NCI-H1417 treated with DMSO at 0.1 percent for 48 hours (cell line): ENCODE measurements around the gene GPATCH2L.

Experiments
- DNase-seq: peaks from one replicate; lab custom pipeline; 2025; lab: John Stamatoyannopoulos, UW

The GPATCH2L gene

GRCh38 chr14:76136476-76137110 lies 15.1 kb upstream of the GPATCH2L start:
- peak; percentile 22 for DNase-seq

DNA sequence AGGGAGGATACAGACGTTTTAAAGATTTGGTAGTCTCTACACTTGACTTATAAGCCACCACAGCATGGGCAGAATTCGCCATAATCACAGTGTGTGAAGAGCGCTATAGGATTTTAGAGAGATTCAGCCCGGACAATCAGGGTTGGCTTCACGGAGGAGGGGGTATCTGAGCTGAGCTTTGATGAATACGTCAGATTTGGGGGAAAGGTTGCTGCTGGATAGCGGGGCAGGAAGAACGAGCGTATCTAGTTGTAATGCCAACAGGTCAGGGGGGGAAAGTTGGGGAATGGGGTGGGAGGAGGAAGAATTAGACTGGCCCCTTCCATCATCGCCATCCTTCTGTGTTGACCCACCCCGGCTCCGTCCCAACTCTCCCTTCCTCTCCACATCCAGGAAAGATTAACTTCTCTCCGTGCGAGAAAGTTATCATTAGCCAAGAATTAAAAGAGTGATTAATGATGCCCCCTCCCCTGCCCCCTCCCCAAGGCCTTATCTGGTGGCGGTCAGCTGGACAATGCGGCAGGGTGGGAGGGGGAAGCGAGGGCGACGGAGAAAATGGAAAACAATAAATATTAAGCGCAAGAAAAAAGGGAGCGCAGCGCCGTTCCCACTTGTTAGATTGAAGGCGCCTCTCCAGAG lies 13.5 kb upstream of the GPATCH2L start:
- no peak for DNase-seq

DNA sequence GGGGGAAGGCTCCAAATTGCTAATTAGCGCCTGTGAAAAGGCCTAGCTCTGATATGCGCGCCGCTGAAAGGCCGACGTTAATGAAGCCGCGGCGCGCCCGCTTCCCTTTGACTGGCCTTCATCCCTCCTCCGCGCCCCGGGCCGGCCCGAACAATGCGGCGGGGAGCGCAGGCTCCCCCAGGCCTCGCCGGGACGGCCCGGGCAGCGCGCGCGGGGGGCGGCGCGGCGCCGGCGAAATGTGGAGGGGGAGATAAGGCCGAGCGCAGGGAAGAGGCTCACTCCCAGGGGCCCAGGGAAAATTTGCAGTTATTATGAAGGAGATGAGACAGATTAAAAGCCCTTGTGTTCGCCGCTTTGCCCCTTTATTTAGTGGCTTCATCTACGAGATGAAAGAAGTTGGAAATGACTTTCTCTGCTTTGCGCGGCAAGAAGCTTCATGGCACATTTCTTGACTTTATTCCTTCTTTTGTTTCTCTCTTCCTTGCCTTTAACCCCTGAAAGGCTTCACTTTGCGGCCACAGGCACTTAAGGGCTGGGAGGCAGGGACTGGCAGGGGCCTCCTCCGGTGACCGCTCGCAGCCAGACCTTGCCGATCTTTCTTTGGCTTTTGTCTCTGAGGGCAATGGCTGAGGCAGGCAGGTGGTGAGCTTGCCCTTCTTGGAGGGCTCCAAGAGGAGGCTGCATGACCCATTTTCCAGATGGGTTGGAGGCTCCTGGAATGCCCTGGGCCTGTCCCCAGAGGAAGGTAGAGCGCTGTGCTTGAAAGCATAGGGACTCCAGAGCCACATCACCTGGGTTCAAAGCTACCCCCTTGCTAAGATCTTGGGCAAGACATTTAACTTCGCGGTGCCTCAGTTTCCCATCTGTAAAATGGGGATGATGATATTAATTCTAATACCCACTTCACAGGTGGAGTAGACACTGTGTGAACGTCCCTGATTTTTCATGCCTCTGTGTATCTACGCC lies 12.7 kb upstream of the GPATCH2L start:
- no peak for DNase-seq

DNA sequence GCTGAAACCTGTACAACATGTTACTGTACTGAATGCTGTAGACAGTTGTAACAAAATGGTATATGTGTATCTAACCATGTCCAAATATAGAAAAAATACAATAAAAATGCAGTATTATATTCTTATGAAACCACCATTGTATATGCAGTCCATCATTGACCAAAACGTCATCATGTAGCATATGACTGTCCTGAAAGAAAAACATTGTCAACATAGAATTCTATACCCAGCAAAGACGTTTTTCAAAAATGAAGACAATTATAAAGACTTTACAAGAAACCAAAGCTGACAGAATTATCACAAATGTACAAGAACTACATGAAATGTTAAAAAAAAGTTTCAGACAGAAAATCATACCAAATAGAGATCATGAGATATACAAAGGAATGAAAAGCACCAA lies 8.1 kb upstream of the GPATCH2L start:
- no peak for DNase-seq

GRCh38 chr14:76146976-76147375 lies 4.7 kb upstream of the GPATCH2L start:
- no peak for DNase-seq

DNA sequence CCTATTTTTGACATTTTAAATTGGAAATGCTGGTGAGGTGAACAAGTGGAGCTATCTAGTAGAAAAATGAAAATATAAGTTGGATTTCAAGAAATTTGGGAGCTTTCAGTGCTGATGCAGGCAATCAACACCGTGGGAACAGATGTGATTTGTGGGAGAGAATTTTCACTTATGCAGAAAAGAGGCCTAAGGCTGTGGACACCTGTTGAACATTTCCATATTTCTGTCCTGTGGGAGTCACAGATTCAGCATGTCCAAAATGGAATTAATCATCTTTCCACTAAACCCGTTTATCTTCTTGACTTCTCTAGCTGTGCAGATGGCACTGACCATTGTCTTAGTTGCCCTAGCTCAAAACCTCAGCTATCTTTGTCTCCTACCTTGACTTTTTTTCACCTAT lies 2.5 kb upstream of the GPATCH2L start:
- no peak for DNase-seq

DNA sequence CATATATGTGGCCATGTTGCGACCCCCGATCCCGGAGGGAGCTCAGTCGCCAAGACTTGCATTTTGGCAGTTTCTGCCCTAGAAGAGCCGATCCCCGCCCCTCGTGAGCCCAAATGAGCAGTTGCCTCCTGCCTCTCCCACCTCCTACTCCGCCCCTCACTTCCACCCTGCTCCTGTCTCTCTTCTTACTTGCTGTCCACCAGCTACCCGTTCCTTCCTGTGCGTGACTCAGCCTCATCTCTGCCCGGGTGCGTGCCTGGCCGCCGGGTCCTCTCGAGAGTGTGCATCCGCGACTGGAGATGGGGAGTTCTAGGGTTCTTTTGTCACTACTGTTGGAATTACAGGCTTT lies 585 bp downstream of the GPATCH2L start:
- DNase-seq = no peak

DNA sequence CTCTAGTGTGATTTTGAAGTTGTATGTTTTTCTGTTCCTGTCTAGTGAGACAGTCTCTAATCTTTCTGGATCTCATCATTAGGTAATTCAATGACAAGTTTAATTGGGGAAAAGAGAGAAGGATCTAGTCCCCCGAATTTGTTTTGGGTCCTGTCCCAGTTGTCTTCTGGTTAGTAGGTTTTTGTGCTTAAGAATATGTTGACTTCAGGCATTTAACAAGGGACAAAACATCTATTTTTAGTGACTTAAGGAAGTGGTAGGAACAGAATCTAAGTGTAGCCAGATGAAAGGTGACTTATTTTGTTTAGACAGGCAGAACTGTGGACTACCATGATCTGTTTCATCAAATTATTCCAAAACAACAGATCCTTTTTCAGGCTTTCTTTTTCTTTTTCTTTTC lies 2.2 kb downstream of the GPATCH2L start:
- DNase-seq = no peak

GRCh38 chr14:76154539-76155126 lies 2.9 kb downstream of the GPATCH2L start:
- no peak for DNase-seq

- no peak for DNase-seq
Measured at GRCh38 chr14:76163668-76164363, 12.1 kb downstream of the GPATCH2L start.

DNA sequence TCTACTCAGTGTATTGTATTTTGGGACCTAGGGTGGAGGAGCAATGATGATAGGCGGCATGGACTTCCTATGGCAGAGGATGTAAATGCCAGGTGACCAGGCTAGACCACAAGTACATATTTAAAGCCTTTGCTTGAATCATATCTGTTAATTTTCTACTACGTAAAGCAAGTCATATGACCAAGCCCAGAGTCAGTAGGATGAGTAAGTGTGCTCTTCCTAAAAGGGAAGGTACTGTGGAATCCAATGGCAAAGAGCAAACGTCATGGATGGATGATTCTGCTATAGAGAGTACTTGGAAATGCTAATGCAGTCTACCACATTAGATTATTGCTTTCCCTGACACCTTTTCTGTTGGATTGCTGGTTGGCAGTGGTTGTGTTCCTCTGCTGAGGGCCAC lies 16.8 kb downstream of the GPATCH2L start:
- no peak for DNase-seq

GRCh38 chr14:76169776-76170175 lies 18.1 kb downstream of the GPATCH2L start:
- no peak for DNase-seq

GRCh38 chr14:76174982-76175381 lies 23.3 kb downstream of the GPATCH2L start:
- peak; percentile 1 for DNase-seq

DNA sequence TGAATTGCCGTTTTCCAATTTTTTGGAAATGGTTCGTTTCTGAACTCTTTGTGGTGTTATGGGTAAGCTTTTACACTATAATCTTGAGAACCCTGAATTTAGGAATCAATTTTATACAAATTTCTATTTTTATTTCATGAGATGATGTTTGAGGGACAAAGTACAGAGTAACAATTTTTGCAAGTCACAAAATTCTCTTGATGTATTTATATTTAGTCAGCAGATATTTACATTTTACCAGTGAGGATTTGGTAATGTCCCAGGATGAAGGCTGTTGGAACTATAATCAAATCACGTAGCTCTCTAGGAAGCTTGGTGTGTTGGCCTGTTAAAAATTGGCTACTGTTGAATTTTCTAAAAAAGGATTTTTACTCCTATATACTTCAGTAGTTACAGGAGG lies 24.2 kb downstream of the GPATCH2L start:
- DNase-seq = no peak

GRCh38 chr14:76181546-76181945 lies 29.8 kb downstream of the GPATCH2L start:
- DNase-seq = no peak

DNA sequence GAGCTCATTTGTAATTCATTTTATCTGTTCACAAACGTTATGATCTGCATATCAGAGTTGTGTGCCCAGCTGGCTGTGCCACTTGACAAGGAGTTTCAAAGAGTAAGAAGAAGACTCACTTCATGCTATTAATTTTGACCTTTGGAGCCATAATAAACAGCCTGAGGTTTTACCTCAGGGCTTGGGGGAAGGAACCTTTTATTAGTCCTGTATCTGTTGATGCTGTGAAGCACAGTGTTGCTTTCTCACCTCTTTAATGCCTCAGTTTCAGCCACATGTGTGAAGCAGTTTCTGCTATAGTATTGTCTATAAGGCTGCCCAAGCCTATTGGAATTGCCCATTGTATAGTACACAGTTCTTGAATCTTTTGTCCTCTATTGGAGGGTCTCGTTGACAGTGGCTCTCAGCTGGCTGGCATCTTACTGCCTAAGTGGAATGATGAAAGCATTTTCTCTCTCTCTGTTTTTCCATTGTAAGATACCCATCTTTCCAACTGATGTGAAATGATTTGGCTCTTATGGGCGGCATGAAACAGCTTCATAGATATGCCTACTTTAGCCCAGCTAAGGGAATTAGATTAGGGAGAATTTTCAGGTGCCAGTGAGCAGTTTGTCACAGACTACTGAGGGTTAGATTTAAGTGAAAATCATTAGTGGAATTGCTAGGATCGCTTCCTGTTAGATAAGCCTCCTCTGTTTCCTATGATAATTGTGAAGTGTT lies 34.7 kb downstream of the GPATCH2L start:
- no peak for DNase-seq

GRCh38 chr14:76191297-76191696 lies 39.6 kb downstream of the GPATCH2L start:
- DNase-seq = no peak

- DNase-seq = no peak
Measured at GRCh38 chr14:76193696-76194095, 42.0 kb downstream of the GPATCH2L start.

DNA sequence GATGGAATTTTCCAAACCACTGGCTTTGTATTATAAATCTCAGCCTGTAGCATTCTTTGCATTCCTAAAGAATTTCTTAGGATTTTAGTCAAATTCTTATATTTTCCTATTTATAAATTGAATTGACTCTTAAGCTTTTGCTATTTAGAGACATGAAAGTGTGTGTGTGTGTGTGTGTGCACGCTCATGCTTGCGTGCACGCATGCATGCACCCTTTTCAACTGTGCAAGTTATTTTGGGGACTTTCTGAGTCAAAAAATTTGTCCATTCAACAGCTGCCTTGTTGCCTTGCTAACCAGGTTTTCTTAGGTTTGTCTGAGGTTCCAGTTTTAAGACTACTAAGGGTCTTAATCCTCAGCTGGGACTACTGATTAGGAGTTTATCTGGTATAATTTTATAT lies 42.6 kb downstream of the GPATCH2L start:
- no peak for DNase-seq

GRCh38 chr14:76195003-76195402 lies 43.3 kb downstream of the GPATCH2L start:
- no peak for DNase-seq

DNA sequence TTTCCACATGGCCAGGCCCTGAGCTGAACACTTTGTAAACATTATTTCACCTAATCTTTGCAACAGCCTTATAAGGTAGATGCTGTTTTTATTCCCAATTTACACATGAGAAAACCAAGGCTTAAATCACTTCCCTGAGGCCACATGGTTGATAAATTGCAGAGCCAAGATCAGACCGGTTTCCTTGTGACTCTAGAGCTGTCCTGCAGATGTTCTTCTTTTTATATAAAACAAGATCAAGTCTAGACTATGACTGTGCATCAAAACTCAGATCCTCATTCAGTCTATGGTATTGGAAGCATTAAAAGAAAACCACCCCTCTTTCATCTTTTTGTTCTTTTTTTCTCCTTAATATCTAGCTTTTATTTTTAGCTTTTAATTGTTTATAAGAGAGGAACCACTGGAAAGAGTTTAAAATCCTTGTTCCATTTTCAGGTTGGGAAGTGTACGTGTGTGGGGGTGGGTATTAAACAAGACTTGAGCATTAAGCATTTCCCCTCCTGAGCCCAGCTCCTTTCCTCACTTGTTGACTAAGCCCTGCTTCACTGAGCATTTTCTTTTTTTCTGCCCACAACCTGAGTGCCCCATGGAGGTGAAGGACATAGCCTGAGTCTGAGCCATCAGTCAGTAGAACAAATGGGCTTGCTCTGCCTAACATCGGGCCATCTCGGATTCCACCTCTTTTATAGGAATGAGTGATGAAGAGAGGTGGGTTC lies 45.4 kb downstream of the GPATCH2L start:
- no peak for DNase-seq
